T-cell (primary cell): ENCODE results near the gene GAS1. TPM values are rescaled to one million over a fixed set of nuclear protein-coding genes. Genes with fewer than 3 reads are reported as not detected.

ENCODE experiments used
- ATAC-seq, 4 experiments: fragments of 200-7000 bp in 3 of 4; fragments of 150-1000 bp in 1 of 4; cut with Tn5 transposase; replicated peaks in 1 of 4; 1 replicate in 3 of 4; 2 replicates in 1 of 4; pipeline ENCODE4 v1.10.0; 2021; ENCODE audit warnings: moderate library complexity in 3 of 4, mild to moderate bottlenecking in 2 of 4, moderate number of reproducible peaks in 1 of 4
- CTCF ChIA-PET, 2 donors: fragments of 300-600 bp; sonication (Branson Sonifier 250); formaldehyde crosslinking; loops; one replicate each; lab custom pipeline; 2022; ENCODE audit warnings: antibody characterized with exemption in 2 of 2; lab: Charles Lee
- POLR2A ChIA-PET, 2 donors: fragments of 300-600 bp; sonication (Branson Sonifier 250); formaldehyde crosslinking; loops; one replicate each; lab custom pipeline; 2022; ENCODE audit warnings: antibody characterized with exemption in 2 of 2; lab: Charles Lee
- DNase-seq, 35 experiments: peaks; one replicate each; pipeline versions ENCODE4 v3.0.0 to v3.0.0-alpha.2; 2013 to 2023
- H3K27ac ChIP-seq: one replicate; pipeline ENCODE4 v1.5.1; 2013; ENCODE audit warnings: low read length
- H3K27me3 ChIP-seq, 2 experiments: replicated peaks in 1 of 2; 1 replicate in 1 of 2; 2 replicates in 1 of 2; pipeline versions ENCODE4 v1.6.1 to v1.7.0; 2013; ENCODE audit warnings: low read length in 1 of 2, mixed read lengths in 1 of 2; ENCODE audit not compliant: control insufficient read depth in 2 of 2, insufficient read depth in 2 of 2; ENCODE audit errors: extremely low read depth in 1 of 2
- H3K36me3 ChIP-seq, 2 donors: 1 replicate in 1 of 2; 2 replicates in 1 of 2; pipeline versions ENCODE4 v1.6.1 to v1.7.0; 2013; ENCODE audit warnings: low read length in 1 of 2; ENCODE audit not compliant: control insufficient read depth in 2 of 2, insufficient read depth in 1 of 2; ENCODE audit errors: extremely low read depth in 1 of 2
- H3K4me1 ChIP-seq, 2 experiments: 1 replicate in 1 of 2; 2 replicates in 1 of 2; pipeline versions ENCODE4 v1.6.1 to v1.7.0; 2013; ENCODE audit warnings: low read length in 2 of 2, mixed read lengths in 1 of 2; ENCODE audit not compliant: insufficient read depth in 2 of 2, control insufficient read depth in 1 of 2; ENCODE audit errors: extremely low read depth in 1 of 2
- H3K4me3 ChIP-seq, 2 donors: 1 replicate in 1 of 2; 2 replicates in 1 of 2; pipeline versions ENCODE4 v1.5.1 to v1.7.0; 2013; ENCODE audit warnings: mild to moderate bottlenecking in 2 of 2, low read length in 1 of 2, moderate library complexity in 1 of 2; ENCODE audit not compliant: control insufficient read depth in 1 of 2; ENCODE audit errors: extremely low read depth in 1 of 2
- H3K9me3 ChIP-seq: 2 replicates; pipeline ENCODE4 v1.7.0; 2013
- H3K27ac Mint-ChIP-seq, 2 donors: one replicate each; pipeline ENCODE4 v1.8.0; 2020 to 2021; ENCODE audit warnings: mild to moderate bottlenecking in 2 of 2, mixed read lengths in 2 of 2
- H3K27me3 Mint-ChIP-seq, 2 donors: one replicate each; pipeline ENCODE4 v1.8.0; 2021 to 2022; ENCODE audit warnings: mixed read lengths in 2 of 2
- H3K36me3 Mint-ChIP-seq: one replicate; pipeline ENCODE4 v1.8.0; 2021; ENCODE audit warnings: mixed read lengths
- H3K4me1 Mint-ChIP-seq, 3 donors: one replicate each; pipeline ENCODE4 v1.8.0; 2020 to 2022; ENCODE audit warnings: mixed read lengths in 3 of 3, mild to moderate bottlenecking in 1 of 3
- H3K4me3 Mint-ChIP-seq, 3 donors: one replicate each; pipeline ENCODE4 v1.8.0; 2020 to 2022; ENCODE audit warnings: mild to moderate bottlenecking in 3 of 3, mixed read lengths in 3 of 3, moderate library complexity in 3 of 3
- H3K9me3 Mint-ChIP-seq, 3 donors: one replicate each; pipeline ENCODE4 v1.8.0; 2020 to 2022; ENCODE audit warnings: mixed read lengths in 3 of 3
- WGBS: methylation state at CpG from one replicate; pipeline ENCODE4 v1.1.5; 2013; ENCODE audit warnings: missing lambda C conversion rate; ENCODE audit not compliant: insufficient coverage; 5-methylcytosine and 5-hydroxymethylcytosine counted together
- total RNA-seq, 35 experiments: library from RNA in 6 of 35; stranded (reverse) in 6 of 35; fragments of 120-200 nt in 1 of 35; gene quantifications; one replicate each; pipeline versions ENCODE4 v1.2.1 to v1.2.4 and lab custom pipeline; 2013 to 2026

Gene GAS1
- total RNA-seq, 5 donors from 2014 or later (not counting 1 experiment from before 2014, with no cell fraction given), result 0.32 to 0.82 (median 0.75) TPM; not detected in 1

GRCh38 chr9:86968258-86968920, 21.1 kb upstream of the GAS1 start:
- WGBS, result 67% methylated on average over 1 of the region's 8 CpGs
- peaks cover 25 to 39% of the 10 kb centered on the region in 2 donors for H3K27me3 Mint-ChIP-seq
- ChIA-PET POLR2A (no interaction called here), CTCF (no interaction called here)
- no peak for ATAC-seq
- no peak overlapping the region for H3K27ac ChIP-seq
- DNase-seq, result no peak
- H3K9me3 ChIP-seq, result no peaks in the 10 kb centered on the region
- no peaks in the 10 kb centered on the region for H3K9me3 Mint-ChIP-seq
- peaks cover 0 to 12% of the 10 kb centered on the region in 2 experiments for H3K27me3 ChIP-seq
- H3K4me1 Mint-ChIP-seq, result no peaks in the 10 kb centered on the region
- H3K36me3 ChIP-seq, result no peaks in the 10 kb centered on the region
- H3K4me3 ChIP-seq, result no peak overlapping the region
- no peak overlapping the region for H3K27ac Mint-ChIP-seq
- no peaks in the 10 kb centered on the region for H3K36me3 Mint-ChIP-seq
- H3K4me1 ChIP-seq, result no peaks in the 10 kb centered on the region
- H3K4me3 Mint-ChIP-seq, result no peak overlapping the region

- no peak overlapping the region for H3K4me3 ChIP-seq
- peaks cover 18 to 29% of the 10 kb centered on the region in 2 donors for H3K27me3 Mint-ChIP-seq
- H3K27me3 ChIP-seq, result peaks cover 0 to 12% of the 10 kb centered on the region in 2 experiments
- DNase-seq (no peak), ATAC-seq (no peak)
- no peaks in the 10 kb centered on the region for H3K36me3 Mint-ChIP-seq
- 69% methylated on average over 2 of the region's 10 CpGs for WGBS
- CTCF ChIA-PET, result no interaction called here
- H3K36me3 ChIP-seq, result no peaks in the 10 kb centered on the region
- no peak overlapping the region for H3K4me3 Mint-ChIP-seq
- no peak overlapping the region for H3K27ac Mint-ChIP-seq
- no peaks in the 10 kb centered on the region for H3K4me1 ChIP-seq
- H3K9me3 Mint-ChIP-seq, result no peaks in the 10 kb centered on the region
- H3K4me1 Mint-ChIP-seq, result no peaks in the 10 kb centered on the region
- no peaks in the 10 kb centered on the region for H3K9me3 ChIP-seq
- no peak overlapping the region for H3K27ac ChIP-seq
- POLR2A ChIA-PET, result no interaction called here
Measured at GRCh38 chr9:86966852-86967511, 19.7 kb upstream of the GAS1 start.

- Mint-ChIP-seq H3K4me3 (no peak overlapping the region), H3K9me3 (no peaks in the 10 kb centered on the region), H3K36me3 (no peaks in the 10 kb centered on the region), H3K4me1 (no peaks in the 10 kb centered on the region), H3K27ac (no peak overlapping the region), H3K27me3 (peaks cover 17 to 29% of the 10 kb centered on the region in 2 donors)
- peaks cover 0 to 9% of the 10 kb centered on the region in 2 experiments for H3K27me3 ChIP-seq
- WGBS, result 86% methylated on average over 2 of the region's 5 CpGs
- H3K27ac ChIP-seq, result no peak overlapping the region
- no peak for DNase-seq
- H3K4me3 ChIP-seq, result no peak overlapping the region
- ATAC-seq, result no peak
- ChIA-PET CTCF (no interaction called here), POLR2A (no interaction called here)
- H3K4me1 ChIP-seq, result no peaks in the 10 kb centered on the region
- no peaks in the 10 kb centered on the region for H3K9me3 ChIP-seq
- H3K36me3 ChIP-seq, result no peaks in the 10 kb centered on the region
Measured at GRCh38 chr9:86965636-86966395, 18.5 kb upstream of the GAS1 start.

- Histone ChIP-seq H3K9me3 (no peaks in the 10 kb centered on the region), H3K4me3 (no peak overlapping the region), H3K27me3 (peaks cover 0 to 6% of the 10 kb centered on the region in 2 experiments), H3K27ac (no peak overlapping the region), H3K36me3 (no peaks in the 10 kb centered on the region), H3K4me1 (no peaks in the 10 kb centered on the region)
- H3K27ac Mint-ChIP-seq, result no peak overlapping the region
- no peak overlapping the region for H3K4me3 Mint-ChIP-seq
- no peaks in the 10 kb centered on the region for H3K36me3 Mint-ChIP-seq
- ChIA-PET POLR2A (no interaction called here), CTCF (no interaction called here)
- H3K9me3 Mint-ChIP-seq, result no peaks in the 10 kb centered on the region
- H3K27me3 Mint-ChIP-seq, result peaks cover 16 to 19% of the 10 kb centered on the region in 2 donors
- no peak for DNase-seq
- ATAC-seq, result no peak
- H3K4me1 Mint-ChIP-seq, result no peaks in the 10 kb centered on the region
- WGBS, result 89% methylated on average over 9 of the region's 9 CpGs
Measured at GRCh38 chr9:86962692-86963091, 15.4 kb upstream of the GAS1 start.

- Histone ChIP-seq H3K27me3 (peaks cover 0 to 3% of the 10 kb centered on the region in 2 experiments), H3K4me1 (no peaks in the 10 kb centered on the region), H3K9me3 (no peaks in the 10 kb centered on the region), H3K27ac (no peak overlapping the region), H3K36me3 (no peaks in the 10 kb centered on the region), H3K4me3 (no peak overlapping the region)
- no peak for DNase-seq
- no peaks in the 10 kb centered on the region for H3K9me3 Mint-ChIP-seq
- no peak overlapping the region for H3K27ac Mint-ChIP-seq
- ChIA-PET CTCF (no interaction called here), POLR2A (no interaction called here)
- H3K4me1 Mint-ChIP-seq, result no peaks in the 10 kb centered on the region
- ATAC-seq, result no peak
- H3K4me3 Mint-ChIP-seq, result no peak overlapping the region
- no peaks in the 10 kb centered on the region for H3K36me3 Mint-ChIP-seq
- H3K27me3 Mint-ChIP-seq, result peaks cover 15 to 16% of the 10 kb centered on the region in 2 donors
- 33% methylated on average over 5 of the region's 6 CpGs for WGBS
Measured at GRCh38 chr9:86960938-86961337, 13.6 kb upstream of the GAS1 start.

- peaks cover 16 to 25% of the 10 kb centered on the region in 2 donors for H3K27me3 Mint-ChIP-seq
- no peaks in the 10 kb centered on the region for H3K4me1 Mint-ChIP-seq
- Histone ChIP-seq H3K27me3 (peaks cover 0 to 2% of the 10 kb centered on the region in 2 experiments), H3K27ac (no peak overlapping the region), H3K36me3 (no peaks in the 10 kb centered on the region), H3K4me3 (no peak overlapping the region), H3K4me1 (no peaks in the 10 kb centered on the region), H3K9me3 (no peaks in the 10 kb centered on the region)
- no CpG with 5 or more reads among the region's 1 CpG for WGBS
- ATAC-seq, result no peak
- no peak overlapping the region for H3K4me3 Mint-ChIP-seq
- ChIA-PET CTCF (no interaction called here), POLR2A (no interaction called here)
- H3K36me3 Mint-ChIP-seq, result no peaks in the 10 kb centered on the region
- H3K27ac Mint-ChIP-seq, result no peak overlapping the region
- H3K9me3 Mint-ChIP-seq, result no peaks in the 10 kb centered on the region
- DNase-seq, result no peak
Measured at GRCh38 chr9:86958203-86958602, 10.9 kb upstream of the GAS1 start.
